HG03342 (cell line): ENCODE data around the gene RGS19.

Source experiments
- ATAC-seq: cut with Tn5 transposase; IDR thresholded peaks from one replicate; pipeline ENCODE4 v1.9.1; 2021; ENCODE audit warnings: mild to moderate bottlenecking, moderate library complexity; ENCODE audit not compliant: unreplicated experiment

RGS19 gene

DNA sequence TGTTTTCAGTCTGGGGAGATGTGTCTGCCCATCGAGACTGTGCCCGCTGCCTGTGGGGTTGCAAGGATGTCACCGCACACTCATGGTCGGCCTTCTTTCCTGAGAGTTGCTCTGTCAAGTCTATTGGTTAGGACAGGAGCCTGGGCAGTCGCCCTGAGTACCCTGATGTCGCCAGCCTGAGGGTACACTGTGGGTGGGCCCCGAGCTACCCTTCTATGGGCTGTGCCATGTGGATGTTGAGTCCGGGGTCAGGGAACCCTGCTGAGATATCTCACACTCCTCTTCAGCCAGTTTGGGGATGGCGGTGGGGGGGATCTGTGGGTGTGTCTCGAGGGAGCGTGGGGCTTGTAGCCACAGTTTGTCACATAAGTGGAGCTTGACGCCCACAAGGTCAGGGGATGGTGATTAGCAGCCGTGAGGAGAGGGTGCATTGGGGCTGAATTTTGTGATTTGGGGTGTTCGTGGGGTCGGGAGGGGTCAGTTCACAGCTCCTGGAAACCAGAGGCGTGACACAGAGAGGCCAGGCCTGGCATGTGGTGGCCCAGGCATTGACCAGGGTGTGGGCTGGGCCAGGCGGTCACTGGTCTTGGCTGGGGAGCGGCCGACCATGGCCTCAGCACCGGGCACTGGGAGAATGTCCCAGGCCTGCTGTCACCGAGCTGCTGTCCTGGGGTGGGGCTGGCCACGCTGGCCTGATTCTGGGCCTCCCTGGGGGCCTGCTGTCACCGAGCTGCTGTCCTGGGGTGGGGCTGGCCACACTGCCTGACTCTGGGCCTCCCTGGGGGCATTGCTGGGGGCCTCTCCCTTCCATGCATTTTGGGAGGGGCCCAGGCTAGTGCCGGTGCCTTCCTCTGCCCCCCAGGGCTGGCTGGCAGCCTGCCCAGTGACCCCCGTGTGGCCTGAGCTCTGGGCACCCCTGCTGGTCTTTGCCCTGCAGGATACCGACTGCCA is 29.7 kb upstream of the RGS19 start:
- no peak for ATAC-seq

DNA sequence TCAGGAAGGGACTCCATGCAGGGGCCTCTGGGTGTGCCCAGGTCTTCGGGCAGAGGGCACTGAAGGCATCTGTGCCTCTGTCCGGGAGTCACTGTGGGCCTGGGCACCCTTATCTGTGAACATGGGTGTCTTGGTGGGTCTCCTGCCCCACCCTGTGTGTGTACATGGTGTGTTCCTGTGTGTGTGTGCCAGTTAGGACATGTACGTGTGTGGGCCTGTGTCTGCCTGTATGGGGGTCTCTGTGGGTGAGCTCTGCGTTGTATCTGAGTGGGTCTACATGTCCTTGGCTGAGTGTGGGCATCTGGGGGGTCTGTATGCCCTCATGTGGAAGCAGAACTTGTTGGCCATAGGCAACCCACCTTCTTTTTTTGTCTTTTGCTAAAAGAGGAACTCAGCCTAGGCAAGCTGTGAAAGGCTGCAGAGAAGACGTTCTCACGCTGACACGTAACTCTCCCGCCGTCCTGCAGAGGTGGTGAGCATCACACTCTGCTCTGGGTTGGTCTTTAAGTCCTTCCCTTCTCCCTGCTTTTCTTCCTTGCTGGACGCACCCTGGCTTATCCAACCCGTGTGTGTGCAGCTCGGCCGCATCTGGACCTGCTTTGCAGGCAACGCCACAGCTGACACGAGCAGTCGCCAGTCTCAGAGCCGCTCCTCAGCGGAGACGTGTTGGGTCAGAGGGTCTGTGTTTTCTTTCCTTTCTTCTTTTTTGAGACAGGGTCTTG is 28.6 kb upstream of the RGS19 start:
- ATAC-seq: no peak

DNA sequence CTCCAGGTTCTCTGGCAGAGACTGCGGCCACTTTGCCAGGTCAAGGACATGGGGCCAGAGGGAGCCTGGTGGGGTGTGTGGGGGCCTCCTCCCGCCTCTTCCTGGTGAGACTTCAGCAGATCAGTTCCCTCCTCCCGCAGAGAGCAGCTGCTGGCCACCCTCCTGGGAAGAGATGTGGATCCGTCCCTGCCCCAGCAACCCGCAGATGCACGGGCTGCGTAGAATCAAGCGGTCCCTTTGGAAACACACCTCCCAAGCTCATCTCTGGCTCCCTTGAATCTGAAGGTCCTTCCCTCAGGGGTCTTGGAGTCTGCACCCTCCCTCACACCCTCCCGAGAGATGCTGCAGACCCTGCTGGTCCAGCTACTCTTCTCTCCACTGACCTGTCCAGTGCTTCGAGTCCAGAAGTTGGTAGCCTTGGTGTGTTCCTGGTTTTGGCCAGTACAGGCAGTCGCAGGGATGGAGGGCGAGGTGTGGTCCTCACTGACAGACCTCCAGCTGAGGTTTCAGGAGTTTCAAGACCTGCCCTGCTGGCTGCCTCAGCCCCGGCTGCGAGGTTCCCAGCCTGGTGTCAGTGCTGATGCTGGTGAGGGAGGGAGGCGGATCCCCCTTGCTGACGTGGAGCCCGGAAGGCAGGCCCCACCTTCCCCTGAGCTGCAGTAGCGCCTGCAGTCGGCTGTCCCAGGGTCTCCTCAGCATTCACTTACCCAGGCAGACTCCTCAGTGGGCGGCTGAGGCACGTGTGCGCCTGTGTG is 27.8 kb upstream of the RGS19 start, which contains the start of gene NPBWR2:
NPBWR2 (minus strand) TSS at position 585 of the 755 bp plus-strand sequence. CDS start 734 bp downstream, outside the sequence.
- no peak for ATAC-seq

DNA sequence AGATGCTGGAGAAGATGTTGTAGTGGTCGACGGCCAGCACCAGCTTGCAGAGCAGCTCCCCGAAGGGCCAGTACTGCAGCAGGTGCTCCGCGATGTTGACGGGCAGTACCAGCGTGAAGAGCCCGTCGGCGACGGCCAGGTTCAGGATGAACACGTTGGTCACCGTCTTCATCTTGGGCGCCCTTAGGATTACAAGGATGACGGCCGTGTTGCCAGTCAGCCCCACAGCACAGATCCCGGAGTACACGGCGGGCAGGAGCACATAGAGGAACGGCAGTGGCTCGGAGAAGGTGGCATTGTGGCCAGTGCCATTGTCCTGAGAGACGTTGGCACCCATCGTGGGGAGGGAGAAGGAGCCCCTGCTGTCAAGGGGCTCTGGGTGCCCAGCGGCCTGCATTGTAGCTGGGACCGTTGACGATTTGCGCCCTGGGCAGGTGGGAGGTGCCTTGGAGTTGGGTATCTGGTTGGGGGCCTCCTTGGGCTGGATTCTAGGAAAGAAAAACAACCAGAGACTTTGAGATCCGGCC is 27.2 kb upstream of the RGS19 start:
- ATAC-seq: no peak

DNA sequence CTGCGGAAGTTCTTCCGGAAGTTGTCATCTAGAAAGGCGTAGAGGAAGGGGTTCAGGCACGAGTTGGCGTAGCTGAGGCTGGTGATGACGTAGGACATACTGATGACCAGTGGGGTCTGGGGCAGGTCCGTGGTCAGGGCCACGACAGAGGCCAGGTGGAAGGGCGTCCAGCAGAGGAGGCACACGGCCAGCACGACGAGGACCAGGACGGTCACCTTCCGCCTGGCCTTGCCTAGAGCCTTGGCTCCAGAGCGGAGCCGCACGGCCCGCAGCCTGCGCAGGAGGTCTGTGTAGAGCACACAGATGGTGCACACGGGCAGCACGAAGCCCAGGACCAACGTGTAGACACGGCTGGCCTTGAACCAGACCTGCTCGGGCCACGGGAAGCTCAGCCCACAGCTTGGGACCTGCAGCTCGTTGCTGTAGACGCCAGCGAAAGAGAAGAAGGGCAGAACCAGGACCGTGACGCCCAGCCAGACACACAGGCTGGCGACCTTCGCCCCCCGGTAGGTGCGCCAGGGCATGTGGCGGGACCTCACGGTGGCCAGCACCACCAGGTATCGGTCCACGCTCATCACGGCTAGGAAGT is 26.6 kb upstream of the RGS19 start:
- ATAC-seq: no peak

DNA sequence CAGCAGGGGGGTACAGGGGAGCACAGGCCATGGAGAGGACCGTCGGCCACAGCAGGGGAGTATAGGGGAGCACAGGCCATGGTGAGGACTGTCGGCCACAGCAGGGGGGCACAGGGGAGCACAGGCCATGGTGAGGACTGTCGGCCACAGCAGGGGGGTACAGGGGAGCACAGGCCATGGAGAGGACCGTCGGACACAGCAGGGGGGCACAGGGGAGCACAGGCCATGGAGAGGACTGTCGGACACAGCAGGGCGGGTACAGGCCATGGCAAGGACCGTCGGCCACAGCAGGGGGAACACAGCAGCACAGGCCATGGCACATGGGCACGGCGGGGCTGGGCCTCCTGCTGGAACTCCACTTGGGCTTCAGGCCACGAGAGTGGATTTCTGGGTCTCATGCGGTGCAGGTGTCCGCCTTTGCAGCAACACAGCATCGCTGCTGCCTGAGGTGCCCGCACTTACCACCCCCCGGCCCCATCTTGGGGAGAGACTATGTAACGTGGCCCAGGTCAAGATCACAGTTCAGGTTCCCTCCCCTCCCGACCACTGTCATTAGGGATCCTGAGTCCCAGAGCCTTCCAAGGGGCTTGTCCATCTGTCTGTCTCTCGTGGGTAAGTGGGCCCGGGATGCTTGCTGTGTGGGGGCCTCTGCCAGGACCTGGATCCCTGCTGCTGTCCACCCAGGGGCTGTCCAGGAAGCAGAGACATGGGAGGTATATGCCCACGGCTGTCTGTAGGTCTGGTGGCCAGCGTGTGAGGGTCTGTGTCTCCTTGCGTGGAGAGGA is 25.5 kb upstream of the RGS19 start:
- no peak for ATAC-seq

DNA sequence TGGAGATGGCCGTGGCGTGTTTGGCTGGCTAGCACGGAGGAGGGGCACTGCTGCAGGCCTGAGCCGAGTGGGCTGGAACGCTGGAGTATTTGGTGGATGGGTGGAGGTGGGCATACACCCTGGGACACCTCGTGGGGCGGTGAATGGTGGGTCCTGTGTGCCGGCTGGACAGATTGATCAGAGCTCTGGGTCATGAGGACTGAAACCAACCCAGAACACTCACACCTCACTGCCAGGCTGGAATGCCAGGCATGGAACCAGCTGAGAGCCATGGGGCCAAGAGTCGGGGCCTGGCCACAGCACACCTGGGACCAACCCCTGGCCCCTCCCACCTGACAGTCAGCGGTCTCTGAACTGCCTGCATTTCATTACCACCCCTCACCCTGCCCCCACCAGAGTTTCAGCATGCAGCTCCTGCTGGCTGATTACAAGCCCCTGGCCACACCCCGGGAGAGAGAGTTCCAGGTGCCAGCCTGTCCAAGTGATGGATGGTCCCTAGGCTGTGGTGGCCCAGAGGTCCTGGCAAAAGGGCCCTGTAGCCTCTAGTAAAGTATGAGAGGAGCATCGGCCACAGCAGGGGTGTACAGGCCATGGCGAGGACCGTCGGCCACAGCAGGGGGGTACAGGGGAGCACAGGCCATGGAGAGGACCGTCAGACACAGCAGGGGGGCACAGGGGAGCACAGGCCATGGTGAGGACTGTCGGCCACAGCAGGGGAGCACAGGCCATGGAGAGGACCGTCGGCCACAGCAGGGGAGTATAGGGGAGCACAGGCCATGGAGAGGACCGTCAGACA is 24.8 kb upstream of the RGS19 start:
- ATAC-seq: no peak

DNA sequence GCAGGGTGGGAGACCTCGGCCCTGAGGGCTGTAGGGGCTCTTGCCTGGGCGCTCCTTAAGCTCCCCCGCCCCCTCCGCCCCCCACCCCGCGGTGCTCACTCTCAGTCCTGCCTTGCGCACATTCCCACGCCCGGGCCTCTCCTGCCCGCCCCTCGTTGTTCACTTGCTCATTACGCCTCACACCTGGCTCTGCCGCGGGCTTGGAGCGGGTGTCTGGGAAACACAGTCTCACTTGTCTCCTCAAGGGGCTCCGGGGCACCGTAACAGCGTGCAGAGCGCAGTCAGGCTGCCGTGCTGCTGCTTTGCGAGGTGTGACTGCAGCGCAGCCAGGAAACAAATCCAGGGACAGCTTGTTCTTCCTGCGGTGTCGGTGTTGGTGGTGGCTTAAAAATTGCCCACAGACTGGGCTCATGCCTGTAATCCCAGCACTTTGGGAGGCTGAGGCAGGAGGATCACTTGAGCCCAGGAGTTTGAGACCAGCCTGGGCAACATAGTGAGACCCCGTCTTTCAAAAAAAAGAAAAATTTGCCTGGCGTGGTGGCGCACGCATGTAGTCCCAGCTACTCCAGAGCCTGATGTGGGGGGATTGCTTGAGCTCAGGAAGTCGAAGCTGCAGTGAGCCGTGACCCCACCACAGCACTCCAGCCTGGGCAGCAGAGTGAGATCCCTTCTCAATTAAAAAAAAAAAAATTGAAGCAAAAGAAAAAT is 23.5 kb upstream of the RGS19 start:
- no peak for ATAC-seq

DNA sequence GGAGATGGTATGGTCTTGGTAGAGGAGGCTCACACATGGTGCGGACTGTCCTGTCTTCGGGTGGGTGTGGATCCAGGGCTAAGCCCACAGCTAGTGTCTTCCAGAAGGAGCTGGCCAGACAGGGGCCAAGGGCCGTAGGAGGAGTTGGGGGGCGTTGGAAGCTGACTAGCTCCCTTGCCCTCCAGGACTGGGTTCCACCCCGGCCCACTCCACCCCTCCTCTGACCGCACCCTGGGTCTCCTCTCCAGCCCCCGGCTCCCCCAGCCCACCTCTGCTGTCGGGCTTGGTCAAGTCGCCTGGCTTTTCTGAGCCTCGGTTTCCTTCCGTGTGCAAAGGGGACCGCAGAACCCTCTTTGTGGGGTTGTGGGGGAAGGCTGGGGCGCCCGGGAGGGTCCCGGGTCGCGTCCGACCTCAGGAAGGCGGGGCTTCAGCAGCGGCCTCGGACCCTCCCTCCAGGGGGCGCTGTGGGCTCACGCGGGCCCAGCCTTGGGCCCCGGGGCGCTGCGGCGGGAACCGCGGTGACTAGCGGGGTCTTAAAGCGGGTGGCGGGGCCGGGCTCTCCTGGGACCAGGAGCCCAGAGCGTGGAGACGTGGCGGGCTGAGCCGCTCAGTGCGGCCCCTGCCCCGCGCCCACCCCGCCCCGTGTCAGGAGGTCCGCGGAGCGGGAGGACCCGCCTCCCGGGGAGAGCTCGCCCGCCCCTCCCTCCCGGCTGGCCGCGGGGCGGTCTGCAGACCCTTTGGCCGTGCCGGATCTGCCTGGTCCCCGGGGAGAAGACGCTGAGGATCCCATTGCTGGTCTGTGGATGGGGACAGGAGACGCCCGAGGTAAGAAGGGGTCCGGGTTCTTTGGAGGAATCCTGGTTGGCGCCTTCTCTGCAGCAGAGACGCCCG is 22.7 kb upstream of the RGS19 start:
- ATAC-seq: no peak

DNA sequence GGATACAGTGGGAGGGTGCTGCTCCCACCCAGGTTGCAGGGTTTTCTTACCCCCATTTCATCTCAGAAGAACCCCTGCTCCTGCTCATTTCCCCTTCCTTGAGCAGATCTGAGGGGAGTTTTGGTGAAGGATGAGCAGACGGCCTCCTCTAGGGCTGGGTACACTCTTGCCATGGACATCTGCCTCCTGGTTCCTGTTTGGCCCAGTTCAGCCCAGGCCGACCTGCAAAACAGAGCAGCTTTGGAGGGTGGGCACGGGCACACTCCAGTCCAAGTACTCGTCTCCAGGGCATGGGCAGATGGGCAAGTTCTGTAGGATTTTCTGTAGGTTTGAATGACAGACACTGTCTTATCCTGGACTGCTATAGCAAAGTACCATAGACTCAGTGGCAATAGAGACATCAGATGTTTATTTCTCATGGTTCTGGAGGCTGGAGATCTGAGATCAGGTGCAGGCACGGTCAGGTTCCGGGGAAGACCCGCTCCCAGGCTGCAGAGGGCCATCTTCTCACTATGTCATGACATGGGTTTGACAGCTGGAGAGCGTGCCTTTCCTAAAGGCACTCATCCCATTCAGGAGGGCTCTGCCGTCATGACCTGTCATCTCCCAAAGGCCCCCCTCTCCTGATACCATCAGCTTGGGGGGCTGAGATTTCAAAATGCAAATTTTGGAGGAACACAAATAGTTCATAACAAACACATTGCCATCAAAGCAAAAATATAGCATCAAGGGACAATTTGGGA is 21.8 kb upstream of the RGS19 start:
- ATAC-seq: no peak

DNA sequence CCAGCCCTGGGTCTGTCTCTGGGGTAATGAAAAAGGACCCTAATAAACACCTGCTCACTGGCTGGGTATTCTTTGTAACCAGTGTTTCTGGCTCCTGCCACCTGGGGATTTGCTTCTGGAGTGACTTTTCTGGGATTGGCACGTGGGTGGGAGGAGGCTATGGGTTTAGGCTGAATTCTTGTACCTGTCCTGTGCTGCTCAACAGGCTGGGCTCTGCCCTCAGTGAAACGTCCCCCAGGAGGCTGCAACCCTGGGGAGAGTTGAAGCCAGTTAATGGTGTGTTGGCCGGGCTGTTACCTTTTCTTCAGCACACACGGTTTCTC is 21.2 kb upstream of the RGS19 start:
- no peak for ATAC-seq

DNA sequence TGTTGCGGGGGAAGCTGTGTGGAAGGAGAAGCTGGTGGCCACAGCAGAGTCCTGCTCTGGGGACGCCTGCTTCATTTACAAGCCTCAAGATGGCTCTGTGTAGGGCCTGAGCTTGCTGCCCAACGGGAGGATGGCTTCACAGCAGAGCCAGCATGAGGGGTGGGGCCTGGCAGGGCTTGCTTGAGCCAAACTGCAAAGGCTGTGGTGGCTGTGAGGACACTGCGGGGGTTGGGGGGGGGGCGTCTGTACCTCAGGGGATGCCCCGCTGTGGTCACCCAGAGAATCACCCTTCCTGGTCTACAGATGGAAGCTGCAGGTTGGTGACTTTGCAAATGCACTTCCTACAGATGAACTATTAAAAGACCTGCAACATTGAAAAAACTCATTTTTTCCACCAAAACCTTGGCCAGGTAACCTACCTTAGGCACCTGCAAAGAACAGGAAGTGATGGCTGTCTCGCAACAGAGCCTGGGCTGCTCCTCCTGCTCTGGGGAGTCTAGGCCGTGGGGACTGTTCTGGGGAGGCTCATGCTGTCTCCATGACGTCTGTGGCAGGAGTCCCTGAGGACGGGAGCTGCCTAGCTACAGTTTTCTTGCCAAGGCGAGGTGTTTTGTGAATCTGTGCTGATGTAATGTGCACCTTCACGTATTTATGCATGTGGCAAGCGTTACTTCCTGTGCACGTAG is 20.7 kb upstream of the RGS19 start:
- no peak for ATAC-seq

DNA sequence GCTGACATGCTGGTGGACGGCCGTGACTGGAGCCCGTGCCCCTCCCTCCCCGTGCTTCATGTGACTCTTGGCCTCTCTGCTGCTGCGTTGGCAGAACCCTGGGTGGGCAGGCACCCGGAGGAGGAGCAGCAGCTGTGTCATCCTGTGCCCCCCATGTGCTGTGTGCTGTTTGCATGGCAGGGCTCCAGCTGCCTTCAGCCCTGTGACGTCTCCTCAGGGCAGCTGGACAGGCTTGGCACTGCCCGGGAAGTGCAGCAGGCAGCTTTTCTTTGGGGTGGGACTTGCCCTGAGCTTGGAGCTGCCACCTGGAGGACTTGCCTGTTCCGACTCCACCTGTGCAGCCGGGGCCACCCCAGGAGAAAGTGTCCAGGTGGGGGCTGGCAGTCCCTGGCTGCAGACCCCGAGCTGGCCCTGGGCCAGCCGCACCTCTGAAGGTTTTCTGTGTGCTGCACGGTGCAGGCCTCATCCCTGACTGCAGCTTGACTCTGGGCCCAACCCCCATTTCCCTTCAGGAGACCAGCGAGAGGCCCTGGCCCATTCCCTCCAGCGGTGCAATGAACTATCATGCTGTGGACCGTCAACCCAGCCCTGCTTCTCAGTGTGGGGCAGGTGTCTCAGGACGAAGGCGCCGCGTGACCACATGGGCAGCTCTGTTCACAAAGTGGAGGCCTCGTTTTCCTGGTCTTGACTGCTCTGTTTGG is 19.9 kb upstream of the RGS19 start:
- ATAC-seq: no peak

DNA sequence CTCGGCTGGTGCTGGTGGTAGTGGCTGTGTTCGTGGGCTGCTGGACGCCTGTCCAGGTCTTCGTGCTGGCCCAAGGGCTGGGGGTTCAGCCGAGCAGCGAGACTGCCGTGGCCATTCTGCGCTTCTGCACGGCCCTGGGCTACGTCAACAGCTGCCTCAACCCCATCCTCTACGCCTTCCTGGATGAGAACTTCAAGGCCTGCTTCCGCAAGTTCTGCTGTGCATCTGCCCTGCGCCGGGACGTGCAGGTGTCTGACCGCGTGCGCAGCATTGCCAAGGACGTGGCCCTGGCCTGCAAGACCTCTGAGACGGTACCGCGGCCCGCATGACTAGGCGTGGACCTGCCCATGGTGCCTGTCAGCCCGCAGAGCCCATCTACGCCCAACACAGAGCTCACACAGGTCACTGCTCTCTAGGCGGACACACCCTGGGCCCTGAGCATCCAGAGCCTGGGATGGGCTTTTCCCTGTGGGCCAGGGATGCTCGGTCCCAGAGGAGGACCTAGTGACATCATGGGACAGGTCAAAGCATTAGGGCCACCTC is 19.2 kb upstream of the RGS19 start:
- ATAC-seq: no peak

DNA sequence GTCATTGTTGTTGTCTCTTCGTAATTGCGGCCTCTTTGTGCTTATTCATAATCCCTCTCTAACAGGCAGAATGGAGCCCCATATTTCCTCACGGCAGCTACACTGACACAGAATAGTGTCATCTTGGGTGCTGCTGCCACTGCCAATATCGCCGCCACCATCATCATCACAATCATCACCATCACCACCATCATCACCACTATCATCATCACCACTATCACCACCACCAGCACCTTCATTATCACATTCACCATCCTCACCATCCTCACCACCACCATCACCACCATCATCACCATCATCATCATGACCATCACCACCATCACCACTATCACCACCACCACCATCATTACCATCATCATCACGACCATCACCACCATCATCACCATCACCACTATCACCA is 17.2 kb upstream of the RGS19 start:
- no peak for ATAC-seq
